GM12878 (cell line): ENCODE measurements around the gene MRPL2. TPM values are rescaled to one million over a fixed set of nuclear protein-coding genes. Genes with fewer than 3 reads are reported as not detected.

ENCODE experiments used
- CBFB ChIP-seq: IDR thresholded peaks from 2 replicates; pipeline ENCODE4 v1.6.1; 2016; ENCODE audit warnings: antibody characterized with exemption, low read depth
- CBX3 ChIP-seq: fragments of 200-600 bp; sonication (generic); IDR thresholded peaks from 2 replicates; pipeline ENCODE4 v1.6.1; 2016; ENCODE audit warnings: low read depth, borderline replicate concordance
- CHD2 ChIP-seq: IDR thresholded peaks from 2 replicates; pipeline ENCODE4 v1.6.1; 2011; ENCODE audit warnings: low read depth, low read length, improper control_type of control experiment, borderline replicate concordance
- EGR1 ChIP-seq, 2 experiments: IDR thresholded peaks; 1 replicate in 1 of 2; 2 replicates in 1 of 2; pipeline ENCODE4 v1.6.1; 2011 to 2012; ENCODE audit warnings: low read depth in 2 of 2, low read length in 2 of 2, borderline replicate concordance in 1 of 2, mild to moderate bottlenecking in 1 of 2, moderate library complexity in 1 of 2
- IKZF1 ChIP-seq: fragments of 450-650 bp; conservative IDR thresholded peaks from 2 replicates; pipeline ENCODE4 v1.6.1; 2017; ENCODE audit warnings: antibody characterized with exemption, mild to moderate bottlenecking
- JUNB ChIP-seq: IDR thresholded peaks from 2 replicates; pipeline ENCODE4 v1.6.1; 2016; ENCODE audit warnings: antibody characterized with exemption, mild to moderate bottlenecking
- LARP7 ChIP-seq: fragments of 450-650 bp; IDR thresholded peaks from 2 replicates; pipeline ENCODE4 v1.6.1; 2017; ENCODE audit warnings: mild to moderate bottlenecking
- MYC ChIP-seq: IDR thresholded peaks from 2 replicates; pipeline ENCODE4 v1.6.1; 2011; ENCODE audit warnings: mild to moderate bottlenecking, low read length, moderate library complexity, inconsistent platforms; ENCODE audit not compliant: insufficient read depth, insufficient replicate concordance, insufficient read length, severe bottlenecking
- NBN ChIP-seq: fragments of 450-650 bp; IDR thresholded peaks from 2 replicates; pipeline ENCODE4 v1.6.1; 2016
- NR2C1 ChIP-seq: fragments of 450-650 bp; IDR thresholded peaks from 2 replicates; pipeline ENCODE4 v1.6.1; 2017; ENCODE audit warnings: antibody characterized with exemption, mild to moderate bottlenecking, moderate library complexity
- RAD51 ChIP-seq: fragments of 450-650 bp; IDR thresholded peaks from 2 replicates; pipeline ENCODE4 v1.6.1; 2016; ENCODE audit warnings: moderate library complexity, mild to moderate bottlenecking, inconsistent platforms
- RBBP5 ChIP-seq: fragments of 200-600 bp; sonication (generic); conservative IDR thresholded peaks from 2 replicates; pipeline ENCODE4 v1.6.1; 2016
- RUNX3 ChIP-seq: IDR thresholded peaks from 2 replicates; pipeline ENCODE4 v1.6.1; 2012; ENCODE audit warnings: low read length, inconsistent platforms
- TCF3 ChIP-seq: IDR thresholded peaks from 2 replicates; pipeline ENCODE4 v1.6.1; 2012; ENCODE audit warnings: low read depth, mild to moderate bottlenecking, low read length, borderline replicate concordance; ENCODE audit not compliant: insufficient read depth
- polyA plus RNA-seq, 11 experiments: library from polyadenylated mRNA; depleted of rRNA in 4 of 11; unstranded in 6 of 11; stranded (reverse) in 5 of 11; fragments of >200 nt; fragmentation: Nextera tagmentation in 4 of 11; fragmentation: Illumina TruSeq in 1 of 11; extraction: Ambion mirVana in 4 of 11; extraction: Trizol in 1 of 11; gene quantifications; 1 replicate in 1 of 11; 2 replicates in 10 of 11; pipeline versions ENCODE4 v1.2.1 to v1.2.3, GENCODE V29; 2011 to 2016; ENCODE audit warnings: inconsistent platforms in 2 of 11, missing spikeins in 2 of 11, low read depth in 1 of 11
- total RNA-seq, 4 experiments: library from RNA; depleted of rRNA in 3 of 4; stranded (reverse); fragments of >200 nt in 3 of 4; fragmentation: Illumina TruSeq in 1 of 4; extraction: Trizol in 1 of 4; gene quantifications; 2 replicates each; pipeline versions ENCODE4 v1.2.1 to v1.2.3, GENCODE V29; 2013 to 2021
- TF ChIP-seq, protein P1 (sequence below): IDR thresholded peaks from 2 replicates; pipeline ENCODE4 v1.6.1; 2012; ENCODE audit warnings: mild to moderate bottlenecking, low read depth, low read length
- TF ChIP-seq, protein P2 (sequence below): IDR thresholded peaks from 2 replicates; pipeline ENCODE4 v1.6.1; 2011; ENCODE audit warnings: low read depth, low read length, improper control_type of control experiment, borderline replicate concordance
- TF ChIP-seq, protein P3 (sequence below): fragments of 450-650 bp; IDR thresholded peaks from 2 replicates; pipeline ENCODE4 v1.6.1; 2016; ENCODE audit warnings: mild to moderate bottlenecking, moderate library complexity, borderline replicate concordance
- TF ChIP-seq, protein P4 (sequence below): IDR thresholded peaks from 2 replicates; pipeline ENCODE4 v1.6.1; 2011; ENCODE audit warnings: low read depth, mild to moderate bottlenecking, low read length, moderate library complexity, borderline replicate concordance; ENCODE audit errors: extremely low read depth
- TF ChIP-seq, protein P5 (sequence below): fragments of 450-650 bp; IDR thresholded peaks from 2 replicates; pipeline ENCODE4 v1.6.1; 2017; ENCODE audit warnings: borderline replicate concordance

The MRPL2 gene
- total and polyA plus RNA-seq, 10 of the 15 experiments (the other 5 are each of a cell fraction or from before 2014, with no cell fraction given): 29.7 to 125 (median 50.2) TPM

DNA sequence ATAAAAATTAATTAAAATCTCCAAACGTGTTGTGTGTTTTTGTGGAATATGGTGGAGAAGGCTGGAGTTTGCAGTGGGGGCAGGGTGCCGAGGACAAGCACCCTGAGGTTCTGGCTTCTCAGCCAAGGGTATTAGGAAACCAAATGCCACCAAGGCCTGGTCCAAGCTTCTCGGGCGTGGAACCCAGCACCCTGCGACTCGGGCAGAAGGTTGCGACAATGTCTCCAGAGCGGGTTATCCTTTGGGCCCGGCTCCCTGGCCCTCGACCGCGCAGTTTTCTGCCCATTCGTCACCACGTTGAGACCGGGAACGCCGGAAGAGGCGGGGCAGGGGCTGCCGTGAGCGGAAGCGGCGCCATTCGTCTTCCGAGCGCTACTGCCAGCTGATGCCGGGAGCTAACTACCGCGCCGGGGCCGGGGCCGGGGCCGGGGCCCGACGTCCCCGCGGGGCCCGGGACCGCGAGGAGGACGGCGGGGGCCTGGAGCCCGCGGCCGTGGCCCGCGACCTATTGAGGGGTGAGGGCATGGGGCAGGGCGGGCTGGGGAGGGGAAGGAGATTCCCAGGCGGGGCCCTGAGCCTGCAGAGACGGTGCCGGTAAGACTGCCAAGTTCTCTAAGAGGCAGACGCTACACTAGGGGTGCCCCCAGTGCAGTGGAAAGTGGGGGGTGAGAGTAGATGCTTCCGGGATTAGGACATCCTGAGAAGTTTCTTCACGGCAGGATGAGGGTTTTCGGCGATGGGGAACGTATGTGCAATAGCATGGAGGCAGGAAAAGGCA, 37.8 kb downstream of the MRPL2 start, which contains the start of gene RRP36 (continued):
- TF ChIP-seq, protein P1, sequence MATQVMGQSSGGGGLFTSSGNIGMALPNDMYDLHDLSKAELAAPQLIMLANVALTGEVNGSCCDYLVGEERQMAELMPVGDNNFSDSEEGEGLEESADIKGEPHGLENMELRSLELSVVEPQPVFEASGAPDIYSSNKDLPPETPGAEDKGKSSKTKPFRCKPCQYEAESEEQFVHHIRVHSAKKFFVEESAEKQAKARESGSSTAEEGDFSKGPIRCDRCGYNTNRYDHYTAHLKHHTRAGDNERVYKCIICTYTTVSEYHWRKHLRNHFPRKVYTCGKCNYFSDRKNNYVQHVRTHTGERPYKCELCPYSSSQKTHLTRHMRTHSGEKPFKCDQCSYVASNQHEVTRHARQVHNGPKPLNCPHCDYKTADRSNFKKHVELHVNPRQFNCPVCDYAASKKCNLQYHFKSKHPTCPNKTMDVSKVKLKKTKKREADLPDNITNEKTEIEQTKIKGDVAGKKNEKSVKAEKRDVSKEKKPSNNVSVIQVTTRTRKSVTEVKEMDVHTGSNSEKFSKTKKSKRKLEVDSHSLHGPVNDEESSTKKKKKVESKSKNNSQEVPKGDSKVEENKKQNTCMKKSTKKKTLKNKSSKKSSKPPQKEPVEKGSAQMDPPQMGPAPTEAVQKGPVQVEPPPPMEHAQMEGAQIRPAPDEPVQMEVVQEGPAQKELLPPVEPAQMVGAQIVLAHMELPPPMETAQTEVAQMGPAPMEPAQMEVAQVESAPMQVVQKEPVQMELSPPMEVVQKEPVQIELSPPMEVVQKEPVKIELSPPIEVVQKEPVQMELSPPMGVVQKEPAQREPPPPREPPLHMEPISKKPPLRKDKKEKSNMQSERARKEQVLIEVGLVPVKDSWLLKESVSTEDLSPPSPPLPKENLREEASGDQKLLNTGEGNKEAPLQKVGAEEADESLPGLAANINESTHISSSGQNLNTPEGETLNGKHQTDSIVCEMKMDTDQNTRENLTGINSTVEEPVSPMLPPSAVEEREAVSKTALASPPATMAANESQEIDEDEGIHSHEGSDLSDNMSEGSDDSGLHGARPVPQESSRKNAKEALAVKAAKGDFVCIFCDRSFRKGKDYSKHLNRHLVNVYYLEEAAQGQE: no peak
- TF ChIP-seq, protein P2, sequence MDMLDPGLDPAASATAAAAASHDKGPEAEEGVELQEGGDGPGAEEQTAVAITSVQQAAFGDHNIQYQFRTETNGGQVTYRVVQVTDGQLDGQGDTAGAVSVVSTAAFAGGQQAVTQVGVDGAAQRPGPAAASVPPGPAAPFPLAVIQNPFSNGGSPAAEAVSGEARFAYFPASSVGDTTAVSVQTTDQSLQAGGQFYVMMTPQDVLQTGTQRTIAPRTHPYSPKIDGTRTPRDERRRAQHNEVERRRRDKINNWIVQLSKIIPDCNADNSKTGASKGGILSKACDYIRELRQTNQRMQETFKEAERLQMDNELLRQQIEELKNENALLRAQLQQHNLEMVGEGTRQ: no peak
- TF ChIP-seq NBN: no peak
- TF ChIP-seq RUNX3: peak; percentile 29; the same call in 1 of the 2 replicates
- TF ChIP-seq CHD2: no peak; the same call in 1 of the 2 replicates
- TF ChIP-seq, protein P3, sequence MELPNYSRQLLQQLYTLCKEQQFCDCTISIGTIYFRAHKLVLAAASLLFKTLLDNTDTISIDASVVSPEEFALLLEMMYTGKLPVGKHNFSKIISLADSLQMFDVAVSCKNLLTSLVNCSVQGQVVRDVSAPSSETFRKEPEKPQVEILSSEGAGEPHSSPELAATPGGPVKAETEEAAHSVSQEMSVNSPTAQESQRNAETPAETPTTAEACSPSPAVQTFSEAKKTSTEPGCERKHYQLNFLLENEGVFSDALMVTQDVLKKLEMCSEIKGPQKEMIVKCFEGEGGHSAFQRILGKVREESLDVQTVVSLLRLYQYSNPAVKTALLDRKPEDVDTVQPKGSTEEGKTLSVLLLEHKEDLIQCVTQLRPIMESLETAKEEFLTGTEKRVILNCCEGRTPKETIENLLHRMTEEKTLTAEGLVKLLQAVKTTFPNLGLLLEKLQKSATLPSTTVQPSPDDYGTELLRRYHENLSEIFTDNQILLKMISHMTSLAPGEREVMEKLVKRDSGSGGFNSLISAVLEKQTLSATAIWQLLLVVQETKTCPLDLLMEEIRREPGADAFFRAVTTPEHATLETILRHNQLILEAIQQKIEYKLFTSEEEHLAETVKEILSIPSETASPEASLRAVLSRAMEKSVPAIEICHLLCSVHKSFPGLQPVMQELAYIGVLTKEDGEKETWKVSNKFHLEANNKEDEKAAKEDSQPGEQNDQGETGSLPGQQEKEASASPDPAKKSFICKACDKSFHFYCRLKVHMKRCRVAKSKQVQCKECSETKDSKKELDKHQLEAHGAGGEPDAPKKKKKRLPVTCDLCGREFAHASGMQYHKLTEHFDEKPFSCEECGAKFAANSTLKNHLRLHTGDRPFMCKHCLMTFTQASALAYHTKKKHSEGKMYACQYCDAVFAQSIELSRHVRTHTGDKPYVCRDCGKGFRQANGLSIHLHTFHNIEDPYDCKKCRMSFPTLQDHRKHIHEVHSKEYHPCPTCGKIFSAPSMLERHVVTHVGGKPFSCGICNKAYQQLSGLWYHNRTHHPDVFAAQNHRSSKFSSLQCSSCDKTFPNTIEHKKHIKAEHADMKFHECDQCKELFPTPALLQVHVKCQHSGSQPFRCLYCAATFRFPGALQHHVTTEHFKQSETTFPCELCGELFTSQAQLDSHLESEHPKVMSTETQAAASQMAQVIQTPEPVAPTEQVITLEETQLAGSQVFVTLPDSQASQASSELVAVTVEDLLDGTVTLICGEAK: peak; percentile 80; the same call in 1 of the 2 replicates
- TF ChIP-seq, protein P4, sequence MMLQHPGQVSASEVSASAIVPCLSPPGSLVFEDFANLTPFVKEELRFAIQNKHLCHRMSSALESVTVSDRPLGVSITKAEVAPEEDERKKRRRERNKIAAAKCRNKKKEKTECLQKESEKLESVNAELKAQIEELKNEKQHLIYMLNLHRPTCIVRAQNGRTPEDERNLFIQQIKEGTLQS: no peak
- TF ChIP-seq CBFB: 0 out of 2 replicates have a peak, but pooled peaks have one; percentile 34
- no peak for TF ChIP-seq CBX3
- peak; percentile 74 for TF ChIP-seq LARP7
- TF ChIP-seq MYC: no peak
- no peak for TF ChIP-seq EGR1 (IDR thresholded peaks at IDR 0.05; ENCODE audit: borderline replicate concordance in 1 of 2, low read depth in 2 of 2, low read length in 2 of 2)
- TF ChIP-seq JUNB: no peak
- 0 out of 2 replicates have a peak, but pooled peaks have one; percentile 10 for TF ChIP-seq RAD51
- peak; percentile 56 for TF ChIP-seq IKZF1
- no peak for TF ChIP-seq RBBP5
- TF ChIP-seq, protein P5, sequence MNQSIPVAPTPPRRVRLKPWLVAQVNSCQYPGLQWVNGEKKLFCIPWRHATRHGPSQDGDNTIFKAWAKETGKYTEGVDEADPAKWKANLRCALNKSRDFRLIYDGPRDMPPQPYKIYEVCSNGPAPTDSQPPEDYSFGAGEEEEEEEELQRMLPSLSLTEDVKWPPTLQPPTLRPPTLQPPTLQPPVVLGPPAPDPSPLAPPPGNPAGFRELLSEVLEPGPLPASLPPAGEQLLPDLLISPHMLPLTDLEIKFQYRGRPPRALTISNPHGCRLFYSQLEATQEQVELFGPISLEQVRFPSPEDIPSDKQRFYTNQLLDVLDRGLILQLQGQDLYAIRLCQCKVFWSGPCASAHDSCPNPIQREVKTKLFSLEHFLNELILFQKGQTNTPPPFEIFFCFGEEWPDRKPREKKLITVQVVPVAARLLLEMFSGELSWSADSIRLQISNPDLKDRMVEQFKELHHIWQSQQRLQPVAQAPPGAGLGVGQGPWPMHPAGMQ: no peak
- no peak for TF ChIP-seq TCF3
- TF ChIP-seq NR2C1: peak; percentile 23; the same call in 1 of the 2 replicates
